ENCODE data around the gene RNF217. TPM values are rescaled to one million over a fixed set of nuclear protein-coding genes. Genes with fewer than 3 reads are reported as not detected.

Gene RNF217
- total RNA-seq, 1 experiment from 2014 or later, result 37.7 TPM

DNA sequence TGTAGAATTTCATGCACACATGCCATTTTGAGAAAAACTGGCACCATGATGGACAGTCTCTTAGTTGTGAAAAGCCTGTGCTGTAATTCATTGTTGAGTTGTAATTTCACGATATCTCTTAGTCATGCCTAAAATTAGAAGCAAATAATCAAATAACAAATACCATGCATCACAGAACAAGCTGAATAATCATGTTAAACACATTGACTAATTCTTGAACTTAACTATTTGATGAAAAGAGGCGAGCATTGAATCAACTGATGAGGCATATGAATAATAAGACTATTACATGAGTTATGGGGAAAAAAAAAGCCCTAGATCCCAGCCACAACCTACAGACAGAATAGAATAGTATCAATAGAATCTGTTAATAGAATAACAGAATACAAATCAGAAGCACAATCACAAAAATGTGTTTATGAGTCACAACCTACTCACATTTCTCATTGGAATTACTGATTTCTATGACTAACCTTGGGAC lies 14.2 kb upstream of the RNF217 start:
- Histone ChIP-seq H3K27ac (ENCODE audit: low read length) (no peak overlapping the region), H3K36me3 (ENCODE audit: control insufficient read depth, insufficient read depth, low read length) (no peaks in the 10 kb centered on the region), H3K4me1 (ENCODE audit: control insufficient read depth, insufficient read depth, low read length) (no peaks in the 10 kb centered on the region), H3K9me3 (ENCODE audit: control insufficient read depth, insufficient read depth, low read depth, low read length) (peaks cover 5% of the 10 kb centered on the region; the same call in 1 of the 2 replicates), H3K27me3 (ENCODE audit: control insufficient read depth, insufficient read depth, low read length) (no peaks in the 10 kb centered on the region), H3K4me3 (ENCODE audit: low read depth in 2 of 2, low read length in 2 of 2) (no peak overlapping the region)
- ChIA-PET CTCF (no interaction called here), POLR2A (no interaction called here)
- ATAC-seq, result no peak
- in situ Hi-C loops (cut with HindIII; ENCODE audit: low pct_unique_long_range_greater_than_20kb, low sequenced_read_pairs) (no loop called here), intact Hi-C loops (cut with micrococcal nuclease; ENCODE audit: unreplicated experiment) (no loop called here)
- BruUV-seq (replicated peaks), result no TSS peak
- DNase-seq (ENCODE audit: low read depth, low spot score), result no peak
- TF ChIP-seq CTCF (IDR thresholded peaks at IDR 0.05), result no peak
- TF ChIP-seq SIN3A (IDR thresholded peaks at IDR 0.05; ENCODE audit: borderline replicate concordance, insufficient read depth, low read depth, low read length), result no peak
- TF ChIP-seq TCF7L2 (IDR thresholded peaks at IDR 0.05; ENCODE audit: low read depth, low read length), result no peak
- no peak for TF ChIP-seq REST (IDR thresholded peaks at IDR 0.05; ENCODE audit: insufficient read depth in 1 of 2, low read depth in 2 of 2, low read length in 1 of 2)
- no peak for TF ChIP-seq POLR2AphosphoS5 (IDR thresholded peaks at IDR 0.05; ENCODE audit: low read depth, low read length)

DNA sequence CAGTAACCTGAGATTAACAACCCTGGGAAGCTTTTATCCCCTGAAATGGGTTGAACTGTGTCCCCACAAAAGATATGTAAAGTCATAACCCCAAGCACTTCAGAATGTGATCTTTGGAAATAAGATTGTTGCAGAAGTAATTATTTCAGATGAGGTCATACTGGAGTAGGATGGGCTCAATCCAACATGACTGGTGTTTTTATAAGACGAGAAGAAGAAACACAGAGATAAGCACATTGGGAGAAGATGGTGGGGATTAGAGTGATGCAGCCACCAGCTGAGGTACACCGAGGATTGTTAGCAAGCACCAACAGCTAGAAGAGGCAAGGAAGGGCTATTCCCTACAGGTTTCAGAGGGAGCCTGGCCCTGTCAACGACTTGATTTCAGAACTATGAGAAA lies 12.5 kb upstream of the RNF217 start:
- in situ Hi-C loops (cut with HindIII; ENCODE audit: low pct_unique_long_range_greater_than_20kb, low sequenced_read_pairs) (no loop called here), intact Hi-C loops (cut with micrococcal nuclease; ENCODE audit: unreplicated experiment) (no loop called here)
- Histone ChIP-seq H3K27me3 (ENCODE audit: control insufficient read depth, insufficient read depth, low read length) (no peaks in the 10 kb centered on the region), H3K27ac (ENCODE audit: low read length) (no peak overlapping the region), H3K4me3 (ENCODE audit: low read depth in 2 of 2, low read length in 2 of 2) (no peak overlapping the region), H3K9me3 (ENCODE audit: control insufficient read depth, insufficient read depth, low read depth, low read length) (peaks cover 5% of the 10 kb centered on the region; the same call in 1 of the 2 replicates), H3K36me3 (ENCODE audit: control insufficient read depth, insufficient read depth, low read length) (no peaks in the 10 kb centered on the region), H3K4me1 (ENCODE audit: control insufficient read depth, insufficient read depth, low read length) (no peaks in the 10 kb centered on the region)
- no peak for TF ChIP-seq POLR2AphosphoS5 (IDR thresholded peaks at IDR 0.05; ENCODE audit: low read depth, low read length)
- TF ChIP-seq REST (IDR thresholded peaks at IDR 0.05; ENCODE audit: insufficient read depth in 1 of 2, low read depth in 2 of 2, low read length in 1 of 2), result no peak
- TF ChIP-seq CTCF (IDR thresholded peaks at IDR 0.05), result no peak
- TF ChIP-seq SIN3A (IDR thresholded peaks at IDR 0.05; ENCODE audit: borderline replicate concordance, insufficient read depth, low read depth, low read length), result no peak
- TF ChIP-seq TCF7L2 (IDR thresholded peaks at IDR 0.05; ENCODE audit: low read depth, low read length), result no peak
- ATAC-seq (no peak), DNase-seq (ENCODE audit: low read depth, low spot score) (no peak)
- BruUV-seq (replicated peaks), result no TSS peak
- CTCF ChIA-PET, result interaction anchor here (0.5 kb wide), 1 partner anchor 32 kb away, joined by 3 read pairs; no protein-coding TSS in a partner anchor
- POLR2A ChIA-PET, result no interaction called here
